ENCODE results near the gene OCA2. TPM values are rescaled to one million over a fixed set of nuclear protein-coding genes. Genes with fewer than 3 reads are reported as not detected.

OCA2 gene
- total RNA-seq, 1 experiment from 2014 or later: 0.13 TPM

- ChIA-PET CTCF (no interaction called here), POLR2A (no interaction called here)
- Histone ChIP-seq H3K36me3 (ENCODE audit: control insufficient read depth, insufficient read depth, low read length) (no peaks in the 10 kb centered on the region), H3K4me1 (ENCODE audit: control insufficient read depth, insufficient read depth, low read length) (no peaks in the 10 kb centered on the region), H3K4me3 (ENCODE audit: low read depth in 2 of 2, low read length in 2 of 2) (no peak overlapping the region), H3K27me3 (ENCODE audit: control insufficient read depth, insufficient read depth, low read length) (no peaks in the 10 kb centered on the region), H3K27ac (ENCODE audit: low read length) (no peak overlapping the region), H3K9me3 (ENCODE audit: control insufficient read depth, insufficient read depth, low read depth, low read length) (no peaks in the 10 kb centered on the region)
- in situ Hi-C loops (cut with HindIII; ENCODE audit: low pct_unique_long_range_greater_than_20kb, low sequenced_read_pairs) (no loop called here), intact Hi-C loops (cut with micrococcal nuclease; ENCODE audit: unreplicated experiment) (no loop called here)
- ATAC-seq (no peak), DNase-seq (ENCODE audit: low read depth, low spot score) (no peak)
- BruUV-seq (replicated peaks): no TSS peak
- TF ChIP-seq SIN3A (IDR thresholded peaks at IDR 0.05; ENCODE audit: borderline replicate concordance, insufficient read depth, low read depth, low read length) (no peak), REST (IDR thresholded peaks at IDR 0.05; ENCODE audit: insufficient read depth in 1 of 2, low read depth in 2 of 2, low read length in 1 of 2) (no peak)
Measured at GRCh38 chr15:27933562-27933961, 165.6 kb downstream of the OCA2 start.

- DNase-seq (ENCODE audit: low read depth, low spot score) (no peak), ATAC-seq (no peak)
- intact Hi-C loops (cut with micrococcal nuclease; ENCODE audit: unreplicated experiment) (no loop called here), in situ Hi-C loops (cut with HindIII; ENCODE audit: low pct_unique_long_range_greater_than_20kb, low sequenced_read_pairs) (no loop called here)
- no peak overlapping the region for H3K4me3 ChIP-seq (ENCODE audit: low read depth in 2 of 2, low read length in 2 of 2)
- CTCF ChIA-PET: no interaction called here
- no peak for TF ChIP-seq REST (IDR thresholded peaks at IDR 0.05; ENCODE audit: insufficient read depth in 1 of 2, low read depth in 2 of 2, low read length in 1 of 2)
- no peak for TF ChIP-seq TCF7L2 (IDR thresholded peaks at IDR 0.05; ENCODE audit: low read depth, low read length)
- TF ChIP-seq, protein P1, sequence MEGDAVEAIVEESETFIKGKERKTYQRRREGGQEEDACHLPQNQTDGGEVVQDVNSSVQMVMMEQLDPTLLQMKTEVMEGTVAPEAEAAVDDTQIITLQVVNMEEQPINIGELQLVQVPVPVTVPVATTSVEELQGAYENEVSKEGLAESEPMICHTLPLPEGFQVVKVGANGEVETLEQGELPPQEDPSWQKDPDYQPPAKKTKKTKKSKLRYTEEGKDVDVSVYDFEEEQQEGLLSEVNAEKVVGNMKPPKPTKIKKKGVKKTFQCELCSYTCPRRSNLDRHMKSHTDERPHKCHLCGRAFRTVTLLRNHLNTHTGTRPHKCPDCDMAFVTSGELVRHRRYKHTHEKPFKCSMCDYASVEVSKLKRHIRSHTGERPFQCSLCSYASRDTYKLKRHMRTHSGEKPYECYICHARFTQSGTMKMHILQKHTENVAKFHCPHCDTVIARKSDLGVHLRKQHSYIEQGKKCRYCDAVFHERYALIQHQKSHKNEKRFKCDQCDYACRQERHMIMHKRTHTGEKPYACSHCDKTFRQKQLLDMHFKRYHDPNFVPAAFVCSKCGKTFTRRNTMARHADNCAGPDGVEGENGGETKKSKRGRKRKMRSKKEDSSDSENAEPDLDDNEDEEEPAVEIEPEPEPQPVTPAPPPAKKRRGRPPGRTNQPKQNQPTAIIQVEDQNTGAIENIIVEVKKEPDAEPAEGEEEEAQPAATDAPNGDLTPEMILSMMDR (IDR thresholded peaks at IDR 0.05): no peak
- TF ChIP-seq SIN3A (IDR thresholded peaks at IDR 0.05; ENCODE audit: borderline replicate concordance, insufficient read depth, low read depth, low read length): no peak
- TF ChIP-seq POLR2AphosphoS5 (IDR thresholded peaks at IDR 0.05; ENCODE audit: low read depth, low read length): no peak
- H3K36me3 ChIP-seq (ENCODE audit: control insufficient read depth, insufficient read depth, low read length): no peaks in the 10 kb centered on the region
- POLR2A ChIA-PET: no interaction called here
- H3K4me1 ChIP-seq (ENCODE audit: control insufficient read depth, insufficient read depth, low read length): no peaks in the 10 kb centered on the region
- H3K27ac ChIP-seq (ENCODE audit: low read length): no peak overlapping the region
- no TSS peak for BruUV-seq (replicated peaks)
- H3K9me3 ChIP-seq (ENCODE audit: control insufficient read depth, insufficient read depth, low read depth, low read length): no peaks in the 10 kb centered on the region
- H3K27me3 ChIP-seq (ENCODE audit: control insufficient read depth, insufficient read depth, low read length): no peaks in the 10 kb centered on the region
Measured at GRCh38 chr15:27932600-27932999, 166.5 kb downstream of the OCA2 start.

All from Panc1 (cell line).